Measurements from ENCODE around the gene SPTBN5.

- TF ChIP-seq CTCF (IDR thresholded peaks at IDR 0.05): no peak
- TF ChIP-seq POLR2A (IDR thresholded peaks at IDR 0.05): no peak
Measured at GRCh38 chr15:41862515-41863116, 31.2 kb downstream of the SPTBN5 start.
